Astrocyte (in vitro differentiated cells and primary cell): ENCODE data around the gene RPA3. TPM values are rescaled to one million over a fixed set of nuclear protein-coding genes. Genes with fewer than 3 reads are reported as not detected.

Source experiments
- DNase-seq: peaks from one replicate; pipeline ENCODE4 v3.0.0-alpha.2; 2010; ENCODE audit warnings: low read depth
- FAIRE-seq: peaks from 2 replicates; lab custom pipeline; 2011; peaks lifted over from hg19 to GRCh38; lab: Jason Lieb, UNC
- H2AFZ ChIP-seq: 2 replicates; pipeline ENCODE4 v1.6.0; 2012; ENCODE audit warnings: low read depth, low read length, inconsistent platforms
- H3K27ac ChIP-seq: 2 replicates; pipeline ENCODE4 v1.5.1; 2011; ENCODE audit warnings: low read depth, low read length, inconsistent platforms
- H3K27me3 ChIP-seq: 2 replicates; pipeline ENCODE4 v1.6.0; 2011; ENCODE audit warnings: low read length, inconsistent platforms; ENCODE audit not compliant: insufficient read depth
- H3K36me3 ChIP-seq: 2 replicates; pipeline ENCODE4 v1.5.1; 2011; ENCODE audit warnings: low read length, inconsistent platforms; ENCODE audit not compliant: insufficient read depth
- H3K4me1 ChIP-seq: 2 replicates; pipeline ENCODE4 v1.5.1; 2011; ENCODE audit warnings: low read length, inconsistent platforms; ENCODE audit not compliant: insufficient read depth
- H3K4me2 ChIP-seq: 2 replicates; pipeline ENCODE4 v1.6.0; 2012; ENCODE audit warnings: low read length, inconsistent platforms
- H3K4me3 ChIP-seq: 2 replicates; pipeline ENCODE4 v1.5.1; 2011; ENCODE audit warnings: low read depth, mild to moderate bottlenecking, low read length, inconsistent platforms; ENCODE audit not compliant: insufficient read depth
- H3K79me2 ChIP-seq: 2 replicates; pipeline ENCODE4 v1.6.0; 2012; ENCODE audit warnings: mild to moderate bottlenecking, low read length, inconsistent platforms; ENCODE audit not compliant: insufficient read depth
- H3K9ac ChIP-seq: 2 replicates; pipeline ENCODE4 v1.6.0; 2012; ENCODE audit warnings: mild to moderate bottlenecking, low read length, inconsistent platforms
- H3K9me3 ChIP-seq: 2 replicates; pipeline ENCODE4 v1.5.1; 2012; ENCODE audit warnings: low read depth, mild to moderate bottlenecking, low read length, inconsistent platforms; ENCODE audit not compliant: insufficient read depth
- H4K20me1 ChIP-seq: 2 replicates; pipeline ENCODE4 v1.6.0; 2012; ENCODE audit warnings: low read length, inconsistent platforms; ENCODE audit not compliant: insufficient read depth
- H3K27ac Mint-ChIP-seq: one replicate; pipeline ENCODE4 v1.8.0; 2021; ENCODE audit warnings: mild to moderate bottlenecking, mixed read lengths; ENCODE audit not compliant: unreplicated experiment
- H3K27me3 Mint-ChIP-seq: one replicate; pipeline ENCODE4 v1.8.0; 2021; ENCODE audit warnings: low read depth, mixed read lengths; ENCODE audit not compliant: unreplicated experiment
- H3K36me3 Mint-ChIP-seq: one replicate; pipeline ENCODE4 v1.8.0; 2021; ENCODE audit warnings: low read depth, mixed read lengths; ENCODE audit not compliant: unreplicated experiment
- H3K4me1 Mint-ChIP-seq: one replicate; pipeline ENCODE4 v1.8.0; 2021; ENCODE audit warnings: low read depth, mixed read lengths; ENCODE audit not compliant: unreplicated experiment
- H3K4me3 Mint-ChIP-seq: one replicate; pipeline ENCODE4 v1.8.0; 2021; ENCODE audit warnings: mild to moderate bottlenecking, moderate library complexity, mixed read lengths; ENCODE audit not compliant: unreplicated experiment
- H3K9me3 Mint-ChIP-seq: one replicate; pipeline ENCODE4 v1.8.0; 2021; ENCODE audit warnings: mild to moderate bottlenecking, mixed read lengths; ENCODE audit not compliant: unreplicated experiment
- EZH2 ChIP-seq: IDR thresholded peaks from 2 replicates; pipeline ENCODE4 v1.6.1; 2012; ENCODE audit warnings: mild to moderate bottlenecking, low read length, inconsistent platforms; ENCODE audit not compliant: insufficient read depth
- total RNA-seq: library from RNA; stranded (reverse); gene quantifications from 2 replicates; pipeline ENCODE4 v1.2.1, GENCODE V29; 2021
- TF ChIP-seq, protein P1 (sequence below): IDR thresholded peaks from 2 replicates; pipeline ENCODE4 v1.5.1; 2011; ENCODE audit warnings: low read depth, mild to moderate bottlenecking, inconsistent platforms, low read length, moderate library complexity; ENCODE audit not compliant: insufficient read depth

Gene RPA3
- total RNA-seq, 1 donor from 2014 or later: 17.7 TPM

DNA sequence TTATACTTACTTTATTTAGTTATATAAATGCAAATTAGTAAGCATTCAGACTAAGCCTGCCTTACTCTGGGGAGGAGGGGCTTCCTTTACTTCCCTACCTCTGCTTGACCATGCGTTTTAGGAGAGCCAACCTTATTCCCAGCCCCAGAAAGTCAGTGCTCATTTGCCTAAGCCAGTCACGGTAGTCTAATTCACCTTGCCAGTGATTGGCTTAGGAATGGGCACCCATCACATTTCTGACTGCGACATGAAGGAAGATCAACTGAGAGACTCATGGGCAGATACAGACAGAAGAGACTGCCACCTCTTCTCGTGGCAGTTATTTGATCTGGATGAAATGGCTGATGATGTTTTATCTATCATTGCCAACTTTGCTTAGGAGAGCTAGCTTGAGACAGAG, 29.5 kb downstream of the RPA3 start:
- no peak overlapping the region for H3K4me3 Mint-ChIP-seq

DNA sequence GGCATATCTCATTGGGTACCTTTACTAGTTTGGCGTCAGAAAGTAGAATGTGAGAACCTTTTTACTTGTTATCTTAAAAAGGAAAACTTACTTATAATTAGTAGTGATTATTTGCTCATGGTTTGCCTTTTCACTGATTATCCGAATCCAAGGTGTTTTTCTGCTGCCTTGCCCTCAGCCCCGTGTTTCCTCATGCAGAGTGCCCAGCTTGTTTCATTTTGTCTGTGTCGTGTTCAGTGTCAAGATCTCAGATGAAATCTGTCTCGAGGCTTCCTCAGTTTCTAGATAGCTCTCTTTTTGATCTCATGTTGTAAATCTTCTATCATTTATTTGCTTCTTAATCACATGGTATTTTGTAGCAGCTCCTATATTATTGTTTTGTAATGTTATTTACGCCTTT, 30.1 kb downstream of the RPA3 start:
- no peak overlapping the region for H3K27ac ChIP-seq

More for the DNA sequence above, 29.5 kb downstream of the RPA3 start:
- Histone ChIP-seq H3K4me3 (no peak overlapping the region), H3K4me2 (no peak overlapping the region), H3K9ac (no peak overlapping the region), H3K36me3 (no peaks in the 10 kb centered on the region), H4K20me1 (no peaks in the 10 kb centered on the region), H3K79me2 (no peaks in the 10 kb centered on the region), H3K4me1 (peaks cover 8% of the 10 kb centered on the region), H3K9me3 (no peaks in the 10 kb centered on the region), H2AFZ (no peak overlapping the region), H3K27me3 (no peaks in the 10 kb centered on the region), H3K27ac (no peak overlapping the region)
- Mint-ChIP-seq H3K27ac (no peak overlapping the region), H3K9me3 (no peaks in the 10 kb centered on the region), H3K4me1 (peaks cover 17% of the 10 kb centered on the region), H3K27me3 (no peaks in the 10 kb centered on the region), H3K36me3 (no peaks in the 10 kb centered on the region)
- DNase-seq (no peak), FAIRE-seq (no peak)
- TF ChIP-seq, protein P1, sequence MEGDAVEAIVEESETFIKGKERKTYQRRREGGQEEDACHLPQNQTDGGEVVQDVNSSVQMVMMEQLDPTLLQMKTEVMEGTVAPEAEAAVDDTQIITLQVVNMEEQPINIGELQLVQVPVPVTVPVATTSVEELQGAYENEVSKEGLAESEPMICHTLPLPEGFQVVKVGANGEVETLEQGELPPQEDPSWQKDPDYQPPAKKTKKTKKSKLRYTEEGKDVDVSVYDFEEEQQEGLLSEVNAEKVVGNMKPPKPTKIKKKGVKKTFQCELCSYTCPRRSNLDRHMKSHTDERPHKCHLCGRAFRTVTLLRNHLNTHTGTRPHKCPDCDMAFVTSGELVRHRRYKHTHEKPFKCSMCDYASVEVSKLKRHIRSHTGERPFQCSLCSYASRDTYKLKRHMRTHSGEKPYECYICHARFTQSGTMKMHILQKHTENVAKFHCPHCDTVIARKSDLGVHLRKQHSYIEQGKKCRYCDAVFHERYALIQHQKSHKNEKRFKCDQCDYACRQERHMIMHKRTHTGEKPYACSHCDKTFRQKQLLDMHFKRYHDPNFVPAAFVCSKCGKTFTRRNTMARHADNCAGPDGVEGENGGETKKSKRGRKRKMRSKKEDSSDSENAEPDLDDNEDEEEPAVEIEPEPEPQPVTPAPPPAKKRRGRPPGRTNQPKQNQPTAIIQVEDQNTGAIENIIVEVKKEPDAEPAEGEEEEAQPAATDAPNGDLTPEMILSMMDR: no peak
- TF ChIP-seq EZH2: no peak

GRCh38 chr7:7687800-7688199, 30.6 kb downstream of the RPA3 start:
- no peaks in the 10 kb centered on the region for H3K36me3 ChIP-seq
- H3K27me3 ChIP-seq: no peaks in the 10 kb centered on the region
- DNase-seq: no peak
- Mint-ChIP-seq H3K27ac (no peak overlapping the region), H3K4me3 (no peak overlapping the region), H3K9me3 (no peaks in the 10 kb centered on the region), H3K36me3 (no peaks in the 10 kb centered on the region), H3K27me3 (no peaks in the 10 kb centered on the region), H3K4me1 (peaks cover 14% of the 10 kb centered on the region)
- TF ChIP-seq, protein P1: no peak
- TF ChIP-seq EZH2: no peak
- H3K9ac ChIP-seq: no peak overlapping the region
- H3K79me2 ChIP-seq: no peaks in the 10 kb centered on the region
- no peak overlapping the region for H3K4me3 ChIP-seq
- H3K27ac ChIP-seq: no peak overlapping the region
- no peaks in the 10 kb centered on the region for H4K20me1 ChIP-seq
- no peak for FAIRE-seq
- H3K4me1 ChIP-seq: no peaks in the 10 kb centered on the region
- no peak overlapping the region for H2AFZ ChIP-seq
- no peak overlapping the region for H3K4me2 ChIP-seq
- no peaks in the 10 kb centered on the region for H3K9me3 ChIP-seq

More for the DNA sequence above, 30.1 kb downstream of the RPA3 start:
- no peaks in the 10 kb centered on the region for H3K79me2 ChIP-seq
- Mint-ChIP-seq H3K4me1 (peaks cover 16% of the 10 kb centered on the region), H3K9me3 (no peaks in the 10 kb centered on the region), H3K27ac (no peak overlapping the region), H3K4me3 (no peak overlapping the region), H3K36me3 (no peaks in the 10 kb centered on the region), H3K27me3 (no peaks in the 10 kb centered on the region)
- no peak overlapping the region for H2AFZ ChIP-seq
- no peaks in the 10 kb centered on the region for H3K27me3 ChIP-seq
- no peaks in the 10 kb centered on the region for H3K36me3 ChIP-seq
- H3K9ac ChIP-seq: no peak overlapping the region
- TF ChIP-seq, protein P1: no peak
- no peak for TF ChIP-seq EZH2
- DNase-seq (no peak), FAIRE-seq (no peak)
- no peak overlapping the region for H3K4me3 ChIP-seq
- H3K9me3 ChIP-seq: no peaks in the 10 kb centered on the region
- no peak overlapping the region for H3K4me2 ChIP-seq
- no peaks in the 10 kb centered on the region for H4K20me1 ChIP-seq
- peaks cover 3% of the 10 kb centered on the region for H3K4me1 ChIP-seq
